IPS DF 4.7 (cell line): ENCODE results near the gene TSPAN11.

ENCODE experiments used
- DNase-seq: peaks from one replicate; pipeline ENCODE4 v3.0.0-alpha.2; 2013; ENCODE audit warnings: low spot score; ENCODE audit errors: extremely low read depth

Gene TSPAN11

GRCh38 chr12:31041033-31041564 is 114.6 kb downstream of the TSPAN11 start:
- DNase-seq, result no peak
